Placental pericyte (primary cell): Measurements from ENCODE around the gene DBET. TPM values are rescaled to one million over a fixed set of nuclear protein-coding genes. Genes with fewer than 3 reads are reported as not detected.
A peak's percentile ranks its signal among the peaks of the same experiment; 100 is the strongest.

Experiments
- small RNA-seq: library from RNA; depleted of rRNA; stranded (forward); fragments of <200 nt; gene quantifications from one replicate; pipeline ENCODE3, GENCODE V24; 2012; ENCODE audit warnings: low replicate concordance
- total RNA-seq: library from RNA; depleted of rRNA; stranded (reverse); fragments of >200 nt; gene quantifications from 2 replicates; pipeline ENCODE4 v1.2.3, GENCODE V29; 2012

The DBET gene
- total RNA-seq, result not detected in 2 replicates

DNA sequence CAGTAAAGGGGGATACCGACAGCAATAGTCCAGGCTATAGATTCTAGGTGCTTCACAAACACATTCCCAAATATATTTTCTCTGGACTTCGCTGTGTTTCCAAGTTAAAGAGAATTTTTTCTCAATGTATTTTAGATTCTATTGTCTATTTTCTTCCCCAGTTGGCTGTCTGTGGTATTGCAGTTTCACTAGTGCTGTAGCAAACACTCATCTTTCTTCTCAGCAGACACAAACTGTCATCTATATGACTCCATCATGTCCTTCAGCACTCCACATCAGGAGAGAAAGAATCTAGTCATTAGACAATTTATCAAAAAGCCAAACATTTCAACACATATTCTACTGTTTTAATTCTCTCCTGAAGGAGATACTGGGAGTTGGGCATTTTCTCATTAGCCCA lies at the start of gene DBET:
DBET (plus strand) TSS at position 161 of the 400 bp plus-strand sequence.

GRCh38 chr4:190027156-190027555 lies 37.1 kb upstream of the DBET start, which contains the start of gene FRG2:
Gene FRG2 (minus strand): TSS chr4:190027256. CDS start chr4:190027204, 52 bp downstream.

Small RNA genes within 50 kb of the gene (small RNA-seq; reads per million reads assigned to genes)
- 0.29 reads per million for gene RNA5SP174
- gene RNA5SP175, result 3.4 reads per million, percentile 81 among the genes with 10 or more reads in this experiment

Other genes with a start within 250 kb of the DBET start
- 26.6 and 33.7 TPM in 2 replicates for gene FRG1, start 123.6 kb upstream of the DBET start, total RNA-seq
- not detected in 2 replicates for gene FRG2, start 37.2 kb upstream of the DBET start, total RNA-seq
- not detected in 2 replicates for gene DUX4, start 109.3 kb downstream of the DBET start, total RNA-seq